ENCODE measurements around the gene MAN2C1. TPM values are rescaled to one million over a fixed set of nuclear protein-coding genes. Genes with fewer than 3 reads are reported as not detected.

The MAN2C1 gene
- total and polyA plus RNA-seq, 10 donors = 112 to 499 (median 274) TPM

- H3K4me3 ChIP-seq = no peak overlapping the region
- no peak for TF ChIP-seq POLR2AphosphoS5 (IDR thresholded peaks at IDR 0.05)
- TF ChIP-seq POLR2A (IDR thresholded peaks at IDR 0.05) = no peak
- TF ChIP-seq CTCF (IDR thresholded peaks at IDR 0.05 in 8 of 11, conservative IDR thresholded peaks at IDR 0.05 in 3 of 11) = no peak
- 87 to 95% (median 92%) methylated on average over 6 of the region's 6 CpGs for whole genome bisulfite sequencing, 5 donors
- peak; percentile 19 for DNase-seq
- H3K4me1 ChIP-seq = peaks cover 0 to 34% (median 11%) of the 10 kb centered on the region in 6 donors
- intact Hi-C loops (cut with DNase I; ENCODE audit: low total_unique reads) = no loop called here
- peaks cover 0 to 12% (median 0%) of the 10 kb centered on the region in 7 donors for H3K27me3 ChIP-seq (replicated peaks in 1 of 7)
- H3K36me3 ChIP-seq = peaks cover 0 to 35% (median 19%) of the 10 kb centered on the region in 6 donors
- no peaks in the 10 kb centered on the region for H3K9me3 ChIP-seq
- no peak overlapping the region for H3K27ac ChIP-seq
These were observed 26.2 kb downstream of the MAN2C1 start for GRCh38 chr15:75342221-75342620.

GRCh38 chr15:75339531-75340240 is 28.7 kb downstream of the MAN2C1 start:
- TF ChIP-seq POLR2AphosphoS5 (IDR thresholded peaks at IDR 0.05) (no peak), POLR2A (IDR thresholded peaks at IDR 0.05) (no peak), CTCF (IDR thresholded peaks at IDR 0.05 in 8 of 11, conservative IDR thresholded peaks at IDR 0.05 in 3 of 11) (no peak)
- Histone ChIP-seq H3K4me1 (peaks cover 0 to 42% (median 23%) of the 10 kb centered on the region in 6 donors), H3K36me3 (peaks cover 0 to 35% (median 19%) of the 10 kb centered on the region in 6 donors), H3K9me3 (no peaks in the 10 kb centered on the region), H3K4me3 (no peak overlapping the region), H3K27ac (no peak overlapping the region), H3K27me3 (replicated peaks in 1 of 7) (no peaks in the 10 kb centered on the region)
- DNase-seq = no peak
- intact Hi-C loops (cut with DNase I; ENCODE audit: low total_unique reads) = no loop called here
- 89 to 95% (median 93%) methylated on average over 5 to 13 of the region's 13 CpGs for WGBS, 5 donors

GRCh38 chr15:75338661-75339240 is 29.7 kb downstream of the MAN2C1 start:
- H3K27me3 ChIP-seq (replicated peaks in 1 of 7) = no peaks in the 10 kb centered on the region
- intact Hi-C loops (cut with DNase I; ENCODE audit: low total_unique reads) = no loop called here
- DNase-seq = no peak
- no peak for TF ChIP-seq CTCF (IDR thresholded peaks at IDR 0.05 in 8 of 11, conservative IDR thresholded peaks at IDR 0.05 in 3 of 11)
- no peak for TF ChIP-seq POLR2A (IDR thresholded peaks at IDR 0.05)
- TF ChIP-seq POLR2AphosphoS5 (IDR thresholded peaks at IDR 0.05) = no peak
- WGBS, 5 donors = 92 to 98% (median 94%) methylated on average over 6 to 11 of the region's 11 CpGs
- no peak overlapping the region for H3K4me3 ChIP-seq
- H3K4me1 ChIP-seq = peaks cover 0 to 36% (median 23%) of the 10 kb centered on the region in 6 donors
- peaks cover 0 to 35% (median 19%) of the 10 kb centered on the region in 6 donors for H3K36me3 ChIP-seq
- no peaks in the 10 kb centered on the region for H3K9me3 ChIP-seq
- no peak overlapping the region for H3K27ac ChIP-seq

GRCh38 chr15:75335705-75336355 is 32.6 kb downstream of the MAN2C1 start, which contains the start of gene COMMD4:
Gene COMMD4 (plus strand): TSS chr15:75336063. CDS start chr15:75336090, 27 bp downstream.
- Histone ChIP-seq H3K27ac (peak within 1 kb of the TSS in 7 of 8 donors; percentile 35 to 87 (median 70)), H3K4me1 (peaks cover 0 to 31% (median 23%) of the 10 kb centered on the region in 6 donors), H3K36me3 (peaks cover 0 to 26% (median 17%) of the 10 kb centered on the region in 6 donors), H3K27me3 (replicated peaks in 1 of 7) (no peaks in the 10 kb centered on the region), H3K4me3 (peak within 1 kb of the TSS; percentile 70 to 97 (median 78)), H3K9me3 (no peaks in the 10 kb centered on the region)
- intact Hi-C loops (cut with DNase I; ENCODE audit: low total_unique reads) = no loop called here
- TF ChIP-seq POLR2AphosphoS5 (IDR thresholded peaks at IDR 0.05) (peak; percentile 76 to 88 (median 82)), POLR2A (IDR thresholded peaks at IDR 0.05) (no peak), CTCF (IDR thresholded peaks at IDR 0.05 in 8 of 11, conservative IDR thresholded peaks at IDR 0.05 in 3 of 11) (peak in 1 of 11 experiments; percentile 5)
- peak; percentile 94 for DNase-seq
- WGBS, 5 donors = 0 to 1% (median 0%) methylated on average over 34 to 42 of the region's 42 CpGs

All from spleen (tissue), 11 donors.